HG03354 (cell line): Measurements from ENCODE around the gene MICAL3.

Source experiments
- ATAC-seq: cut with Tn5 transposase; IDR thresholded peaks from one replicate; pipeline ENCODE4 v1.9.1; 2021; ENCODE audit warnings: mild to moderate bottlenecking; ENCODE audit not compliant: unreplicated experiment, poor library complexity, severe bottlenecking

The MICAL3 gene

GRCh38 chr22:17960695-17961445 lies 63.5 kb downstream of the MICAL3 start:
- ATAC-seq = no peak

- no peak for ATAC-seq
Observed at GRCh38 chr22:17960011-17960410, 64.3 kb downstream of the MICAL3 start.

GRCh38 chr22:17958166-17958565 lies 66.2 kb downstream of the MICAL3 start:
- no peak for ATAC-seq

- ATAC-seq = no peak
Observed at GRCh38 chr22:17957693-17958092, 66.7 kb downstream of the MICAL3 start.

GRCh38 chr22:17957204-17957603 lies 67.2 kb downstream of the MICAL3 start:
- no peak for ATAC-seq

- no peak for ATAC-seq
Observed at GRCh38 chr22:17956630-17957029, 67.7 kb downstream of the MICAL3 start.

GRCh38 chr22:17955590-17956379 lies 68.6 kb downstream of the MICAL3 start:
- no peak for ATAC-seq

GRCh38 chr22:17954860-17955587 lies 69.3 kb downstream of the MICAL3 start:
- no peak for ATAC-seq

- no peak for ATAC-seq
Observed at GRCh38 chr22:17954200-17954859, 70.0 kb downstream of the MICAL3 start.

- ATAC-seq = no peak
Observed at GRCh38 chr22:17953147-17953546, 71.2 kb downstream of the MICAL3 start.

GRCh38 chr22:17952273-17952801 lies 72.0 kb downstream of the MICAL3 start:
- no peak for ATAC-seq

- no peak for ATAC-seq
Observed at GRCh38 chr22:17951315-17951714, 73.0 kb downstream of the MICAL3 start.

- no peak for ATAC-seq
Observed at GRCh38 chr22:17950651-17951214, 73.6 kb downstream of the MICAL3 start.

- ATAC-seq = no peak
Observed at GRCh38 chr22:17949642-17950473, 74.5 kb downstream of the MICAL3 start.

GRCh38 chr22:17948101-17948500 lies 76.3 kb downstream of the MICAL3 start:
- ATAC-seq = no peak

GRCh38 chr22:17946662-17947367 lies 77.5 kb downstream of the MICAL3 start:
- no peak for ATAC-seq

GRCh38 chr22:17945888-17946648 lies 78.3 kb downstream of the MICAL3 start:
- no peak for ATAC-seq
